ENCODE data around the gene MPDZ.

Gene MPDZ

GRCh38 chr9:13175732-13176131, 103.8 kb downstream of the MPDZ start:
- H3K4me3 ChIP-seq (ENCODE audit: low read depth in 1 of 2, low read length in 2 of 2): no peak overlapping the region

DNA sequence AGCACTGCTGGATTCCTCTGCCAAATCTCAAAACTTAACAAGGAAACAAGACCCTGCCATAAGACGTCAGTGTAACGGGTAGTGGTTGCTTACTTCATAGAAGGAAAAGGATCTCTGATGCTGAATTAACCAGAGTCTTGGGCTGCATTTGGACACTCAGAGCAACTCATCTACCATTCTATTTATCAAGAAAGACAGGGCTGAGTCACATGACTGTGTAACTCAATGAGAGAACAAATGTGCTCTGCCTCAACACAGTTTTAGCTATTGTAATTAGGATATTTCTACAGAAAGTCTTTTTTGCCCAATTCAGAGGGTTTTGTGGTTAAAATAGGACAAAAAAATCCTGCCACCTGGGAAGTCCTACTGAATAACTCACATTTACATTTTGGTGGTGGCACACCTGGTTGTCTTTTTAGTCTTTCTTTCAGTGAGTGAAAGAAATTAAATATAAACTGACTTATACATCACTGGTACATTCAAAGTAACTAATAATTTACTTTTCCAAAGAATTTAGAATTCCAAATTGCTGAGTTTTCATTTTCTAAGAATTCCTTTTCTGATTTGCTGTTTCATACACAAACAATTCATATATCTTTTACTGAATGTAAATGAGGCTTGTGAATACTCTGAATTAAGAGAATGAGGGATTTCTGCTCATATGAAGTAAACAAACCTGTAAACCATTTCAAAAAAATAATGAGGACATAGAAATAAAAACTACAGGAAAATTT, 104.4 kb downstream of the MPDZ start:
- Histone ChIP-seq H3K27ac (ENCODE audit: low read depth, low read length) (no peak overlapping the region), H3K27me3 (ENCODE audit: control insufficient read depth in 1 of 2, insufficient read depth in 2 of 2, low read length in 2 of 2) (no peaks in the 10 kb centered on the region), H3K9ac (ENCODE audit: low read length) (no peak overlapping the region), H3K36me3 (ENCODE audit: insufficient read depth, low read length) (peaks cover 20% of the 10 kb centered on the region), H3K4me3 (ENCODE audit: low read depth in 1 of 2, low read length in 2 of 2) (no peak overlapping the region), H3K4me1 (ENCODE audit: insufficient read depth, low read length) (no peaks in the 10 kb centered on the region), H3K9me3 (ENCODE audit: low read length) (no peaks in the 10 kb centered on the region)

More at GRCh38 chr9:13175732-13176131, 103.8 kb downstream of the MPDZ start:
- Histone ChIP-seq H3K27me3 (ENCODE audit: control insufficient read depth in 1 of 2, insufficient read depth in 2 of 2, low read length in 2 of 2) (no peaks in the 10 kb centered on the region), H3K4me1 (ENCODE audit: insufficient read depth, low read length) (no peaks in the 10 kb centered on the region), H3K9me3 (ENCODE audit: low read length) (no peaks in the 10 kb centered on the region), H3K27ac (ENCODE audit: low read depth, low read length) (no peak overlapping the region), H3K9ac (ENCODE audit: low read length) (no peak overlapping the region), H3K36me3 (ENCODE audit: insufficient read depth, low read length) (peaks cover 17% of the 10 kb centered on the region)

GRCh38 chr9:13173553-13173952, 105.9 kb downstream of the MPDZ start:
- H3K27ac ChIP-seq (ENCODE audit: low read depth, low read length): no peak overlapping the region
- no peak overlapping the region for H3K4me3 ChIP-seq (ENCODE audit: low read depth in 1 of 2, low read length in 2 of 2)
- H3K36me3 ChIP-seq (ENCODE audit: insufficient read depth, low read length): peaks cover 20% of the 10 kb centered on the region
- H3K27me3 ChIP-seq (ENCODE audit: control insufficient read depth in 1 of 2, insufficient read depth in 2 of 2, low read length in 2 of 2): no peaks in the 10 kb centered on the region
- no peaks in the 10 kb centered on the region for H3K4me1 ChIP-seq (ENCODE audit: insufficient read depth, low read length)
- H3K9me3 ChIP-seq (ENCODE audit: low read length): no peaks in the 10 kb centered on the region
- H3K9ac ChIP-seq (ENCODE audit: low read length): no peak overlapping the region

DNA sequence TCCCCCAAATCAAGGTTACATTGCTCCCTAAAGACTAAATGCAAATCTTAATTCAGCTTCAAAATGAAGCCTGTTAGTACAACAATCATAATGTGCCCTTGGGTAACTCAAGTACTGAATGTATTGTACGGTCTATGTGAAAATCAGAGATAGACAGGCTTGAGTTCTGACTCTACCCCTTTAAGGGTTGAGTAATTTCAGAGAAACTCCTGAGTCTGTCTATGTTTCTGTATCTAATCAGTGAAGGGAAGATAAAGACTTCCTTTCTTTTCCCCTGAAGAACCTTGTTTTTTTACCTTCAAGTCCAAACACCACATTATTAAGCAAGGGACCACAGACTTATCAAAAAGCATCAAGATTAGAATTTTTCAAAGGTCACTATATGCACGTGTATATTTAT, 108.2 kb downstream of the MPDZ start:
- no peak overlapping the region for H3K9ac ChIP-seq (ENCODE audit: low read length)
- no peak overlapping the region for H3K4me3 ChIP-seq (ENCODE audit: low read depth in 1 of 2, low read length in 2 of 2)
- no peaks in the 10 kb centered on the region for H3K27me3 ChIP-seq (ENCODE audit: control insufficient read depth in 1 of 2, insufficient read depth in 2 of 2, low read length in 2 of 2)
- peaks cover 35% of the 10 kb centered on the region for H3K36me3 ChIP-seq (ENCODE audit: insufficient read depth, low read length)
- H3K27ac ChIP-seq (ENCODE audit: low read depth, low read length): no peak overlapping the region
- no peaks in the 10 kb centered on the region for H3K9me3 ChIP-seq (ENCODE audit: low read length)
- no peaks in the 10 kb centered on the region for H3K4me1 ChIP-seq (ENCODE audit: insufficient read depth, low read length)

DNA sequence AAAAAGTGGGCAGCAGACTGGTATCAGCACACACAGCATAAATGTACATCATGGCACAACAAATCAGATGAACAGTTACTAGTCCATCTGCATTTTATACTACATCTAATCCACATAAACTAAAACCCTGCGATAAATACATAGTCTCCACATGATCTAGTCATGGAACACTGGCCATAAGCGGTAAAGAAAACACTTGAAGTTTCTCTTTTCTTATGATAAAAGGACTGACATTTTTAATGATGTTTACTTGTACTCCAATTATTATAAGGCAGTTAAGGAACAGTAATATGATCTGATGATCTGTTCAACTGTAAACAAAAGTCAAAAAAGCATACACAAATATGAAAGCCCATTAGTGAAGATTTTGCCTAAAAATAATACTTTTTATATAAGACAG, 112.5 kb downstream of the MPDZ start:
- Histone ChIP-seq H3K27me3 (ENCODE audit: control insufficient read depth in 1 of 2, insufficient read depth in 2 of 2, low read length in 2 of 2) (no peaks in the 10 kb centered on the region), H3K9ac (ENCODE audit: low read length) (no peak overlapping the region), H3K9me3 (ENCODE audit: low read length) (no peaks in the 10 kb centered on the region), H3K4me3 (ENCODE audit: low read depth in 1 of 2, low read length in 2 of 2) (no peak overlapping the region), H3K36me3 (ENCODE audit: insufficient read depth, low read length) (peaks cover 21% of the 10 kb centered on the region), H3K27ac (ENCODE audit: low read depth, low read length) (no peak overlapping the region), H3K4me1 (ENCODE audit: insufficient read depth, low read length) (no peaks in the 10 kb centered on the region)

DNA sequence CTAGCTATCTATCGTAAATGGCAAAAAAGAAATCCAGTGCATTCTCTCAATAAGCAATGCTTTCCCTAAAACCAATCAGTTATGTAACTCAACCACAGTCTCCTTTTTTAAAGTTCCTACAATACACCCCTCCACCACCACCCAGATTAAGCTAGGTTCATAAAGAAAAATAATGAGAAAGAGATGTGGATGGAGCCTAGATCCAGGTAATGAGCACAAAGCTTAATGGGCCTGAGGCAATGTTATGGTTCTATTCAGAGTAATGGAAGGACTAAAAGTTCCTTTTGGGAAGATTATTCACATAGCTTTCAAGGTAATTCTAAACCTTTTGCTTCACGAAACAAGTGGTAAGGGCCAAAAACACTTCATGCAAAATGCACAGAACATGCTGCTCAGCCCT, 113.5 kb downstream of the MPDZ start:
- no peak overlapping the region for H3K9ac ChIP-seq (ENCODE audit: low read length)
- H3K27me3 ChIP-seq (ENCODE audit: control insufficient read depth in 1 of 2, insufficient read depth in 2 of 2, low read length in 2 of 2): no peaks in the 10 kb centered on the region
- peaks cover 28% of the 10 kb centered on the region for H3K36me3 ChIP-seq (ENCODE audit: insufficient read depth, low read length)
- H3K4me1 ChIP-seq (ENCODE audit: insufficient read depth, low read length): no peaks in the 10 kb centered on the region
- no peak overlapping the region for H3K27ac ChIP-seq (ENCODE audit: low read depth, low read length)
- H3K9me3 ChIP-seq (ENCODE audit: low read length): no peaks in the 10 kb centered on the region
- no peak overlapping the region for H3K4me3 ChIP-seq (ENCODE audit: low read depth in 1 of 2, low read length in 2 of 2)

GRCh38 chr9:13165236-13165945, 114.1 kb downstream of the MPDZ start:
- peaks cover 23% of the 10 kb centered on the region for H3K36me3 ChIP-seq (ENCODE audit: insufficient read depth, low read length)
- H3K9ac ChIP-seq (ENCODE audit: low read length): no peak overlapping the region
- no peaks in the 10 kb centered on the region for H3K9me3 ChIP-seq (ENCODE audit: low read length)
- H3K4me3 ChIP-seq (ENCODE audit: low read depth in 1 of 2, low read length in 2 of 2): no peak overlapping the region
- H3K4me1 ChIP-seq (ENCODE audit: insufficient read depth, low read length): no peaks in the 10 kb centered on the region
- H3K27me3 ChIP-seq (ENCODE audit: control insufficient read depth in 1 of 2, insufficient read depth in 2 of 2, low read length in 2 of 2): no peaks in the 10 kb centered on the region
- H3K27ac ChIP-seq (ENCODE audit: low read depth, low read length): no peak overlapping the region

DNA sequence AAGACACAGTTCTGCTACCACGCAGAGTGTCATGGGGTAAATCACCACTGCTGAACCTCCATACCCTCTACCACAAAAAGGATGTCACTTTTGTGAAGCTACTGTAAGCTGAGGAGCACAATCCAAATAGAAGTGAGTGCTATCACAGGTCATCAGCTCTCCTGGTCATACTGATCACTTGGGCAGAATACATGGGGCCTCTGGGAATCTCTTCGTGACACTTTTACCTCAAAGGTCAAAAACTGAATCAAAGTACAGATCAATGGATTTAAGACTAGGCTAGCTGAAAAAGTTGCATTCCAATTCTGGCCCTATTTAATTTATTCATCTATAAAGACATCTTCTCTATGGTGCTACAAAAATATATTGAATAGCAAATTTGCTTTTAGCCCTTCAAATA, 115.5 kb downstream of the MPDZ start:
- peaks cover 23% of the 10 kb centered on the region for H3K36me3 ChIP-seq (ENCODE audit: insufficient read depth, low read length)
- no peak overlapping the region for H3K9ac ChIP-seq (ENCODE audit: low read length)
- no peak overlapping the region for H3K27ac ChIP-seq (ENCODE audit: low read depth, low read length)
- H3K9me3 ChIP-seq (ENCODE audit: low read length): no peaks in the 10 kb centered on the region
- H3K4me1 ChIP-seq (ENCODE audit: insufficient read depth, low read length): no peaks in the 10 kb centered on the region
- no peak overlapping the region for H3K4me3 ChIP-seq (ENCODE audit: low read depth in 1 of 2, low read length in 2 of 2)
- H3K27me3 ChIP-seq (ENCODE audit: control insufficient read depth in 1 of 2, insufficient read depth in 2 of 2, low read length in 2 of 2): no peaks in the 10 kb centered on the region

DNA sequence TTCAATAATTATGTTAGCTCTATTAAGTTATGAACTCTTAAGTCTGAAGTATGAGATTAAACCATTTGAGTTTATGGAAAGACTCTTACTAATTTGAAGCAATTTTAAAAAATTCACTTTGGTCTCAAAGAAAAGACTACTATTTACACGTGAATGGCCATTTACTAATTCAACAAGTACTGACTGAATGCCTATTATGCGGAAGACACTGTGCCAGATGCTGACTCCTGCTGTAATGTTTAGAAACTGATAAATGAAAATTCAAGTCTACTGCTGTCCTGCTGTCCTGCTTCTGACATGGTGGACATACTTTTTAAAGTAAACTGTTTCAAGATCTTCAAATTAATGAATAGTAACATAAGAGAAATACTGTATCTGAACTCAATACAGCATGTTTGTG, 116.2 kb downstream of the MPDZ start:
- Histone ChIP-seq H3K4me3 (ENCODE audit: low read depth in 1 of 2, low read length in 2 of 2) (no peak overlapping the region), H3K36me3 (ENCODE audit: insufficient read depth, low read length) (peaks cover 25% of the 10 kb centered on the region), H3K4me1 (ENCODE audit: insufficient read depth, low read length) (no peaks in the 10 kb centered on the region), H3K27me3 (ENCODE audit: control insufficient read depth in 1 of 2, insufficient read depth in 2 of 2, low read length in 2 of 2) (no peaks in the 10 kb centered on the region), H3K9ac (ENCODE audit: low read length) (no peak overlapping the region), H3K9me3 (ENCODE audit: low read length) (no peaks in the 10 kb centered on the region), H3K27ac (ENCODE audit: low read depth, low read length) (no peak overlapping the region)

DNA sequence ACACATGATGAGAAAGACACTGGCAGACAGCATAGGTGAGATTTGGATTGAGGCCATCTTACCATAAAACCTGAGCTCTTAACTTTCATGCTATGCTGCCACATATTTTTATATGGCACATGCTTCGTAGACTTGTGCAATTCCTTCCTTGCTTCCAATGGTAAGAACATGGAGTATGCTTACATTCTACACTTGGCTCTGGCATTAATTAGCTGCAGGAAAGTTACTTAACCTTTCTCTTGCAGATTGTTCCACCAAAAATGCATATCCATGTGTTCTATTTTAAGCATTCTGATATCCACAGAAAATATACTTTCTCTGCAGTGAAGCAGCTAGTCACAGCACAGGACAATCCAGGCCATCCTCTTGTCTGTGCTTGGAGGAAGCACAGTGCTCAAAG, 119.4 kb downstream of the MPDZ start:
- Histone ChIP-seq H3K9ac (ENCODE audit: low read length) (no peak overlapping the region), H3K4me3 (ENCODE audit: low read depth in 1 of 2, low read length in 2 of 2) (no peak overlapping the region), H3K27me3 (ENCODE audit: control insufficient read depth in 1 of 2, insufficient read depth in 2 of 2, low read length in 2 of 2) (no peaks in the 10 kb centered on the region), H3K27ac (ENCODE audit: low read depth, low read length) (no peak overlapping the region), H3K9me3 (ENCODE audit: low read length) (no peaks in the 10 kb centered on the region), H3K4me1 (ENCODE audit: insufficient read depth, low read length) (no peaks in the 10 kb centered on the region), H3K36me3 (ENCODE audit: insufficient read depth, low read length) (peaks cover 25% of the 10 kb centered on the region)

DNA sequence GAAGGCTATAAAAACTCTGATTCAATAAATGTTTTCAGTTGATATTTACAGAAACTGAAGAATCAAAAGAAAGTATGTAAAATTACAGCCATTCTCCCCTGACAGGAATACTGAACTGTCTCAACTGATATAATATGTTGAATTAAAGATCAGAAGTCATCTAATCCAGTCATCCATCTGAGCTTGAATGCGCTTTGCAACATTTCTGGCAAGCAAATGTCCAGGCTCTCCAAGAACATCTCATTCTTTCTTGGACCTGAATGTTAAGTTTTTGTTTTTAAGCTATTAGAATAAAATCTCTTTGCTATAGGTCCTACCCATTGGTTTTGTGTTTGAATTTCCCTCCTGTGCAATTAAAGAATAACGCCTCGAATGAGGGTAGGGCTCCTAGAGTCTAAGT, 120.5 kb downstream of the MPDZ start:
- no peak overlapping the region for H3K9ac ChIP-seq (ENCODE audit: low read length)
- no peak overlapping the region for H3K4me3 ChIP-seq (ENCODE audit: low read depth in 1 of 2, low read length in 2 of 2)
- H3K4me1 ChIP-seq (ENCODE audit: insufficient read depth, low read length): no peaks in the 10 kb centered on the region
- H3K9me3 ChIP-seq (ENCODE audit: low read length): no peaks in the 10 kb centered on the region
- H3K27me3 ChIP-seq (ENCODE audit: control insufficient read depth in 1 of 2, insufficient read depth in 2 of 2, low read length in 2 of 2): no peaks in the 10 kb centered on the region
- peaks cover 30% of the 10 kb centered on the region for H3K36me3 ChIP-seq (ENCODE audit: insufficient read depth, low read length)
- H3K27ac ChIP-seq (ENCODE audit: low read depth, low read length): no peak overlapping the region

DNA sequence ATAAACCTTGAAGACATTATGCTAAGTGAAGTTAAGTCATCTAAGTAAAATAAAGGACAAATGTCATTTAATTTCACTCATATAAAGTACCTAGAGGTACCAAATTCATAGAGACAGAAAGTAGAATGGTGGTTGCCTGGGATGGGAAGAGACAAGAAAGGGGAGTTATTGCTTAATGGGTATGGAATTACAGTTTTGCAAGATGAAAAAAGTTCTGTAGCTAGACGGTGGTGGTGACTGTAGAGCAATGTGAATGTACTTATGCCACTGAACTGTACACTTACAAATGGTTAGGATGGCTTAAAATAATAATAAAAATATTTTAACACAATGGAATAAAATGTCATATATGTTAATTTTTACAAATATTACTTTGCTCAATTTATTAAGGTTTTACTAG, 128.0 kb downstream of the MPDZ start:
- Histone ChIP-seq H3K4me1 (ENCODE audit: insufficient read depth, low read length) (no peaks in the 10 kb centered on the region), H3K27ac (ENCODE audit: low read depth, low read length) (no peak overlapping the region), H3K9me3 (ENCODE audit: low read length) (no peaks in the 10 kb centered on the region), H3K4me3 (ENCODE audit: low read depth in 1 of 2, low read length in 2 of 2) (no peak overlapping the region), H3K36me3 (ENCODE audit: insufficient read depth, low read length) (peaks cover 14% of the 10 kb centered on the region), H3K9ac (ENCODE audit: low read length) (no peak overlapping the region), H3K27me3 (ENCODE audit: control insufficient read depth in 1 of 2, insufficient read depth in 2 of 2, low read length in 2 of 2) (no peaks in the 10 kb centered on the region)

Measured in muscle layer of colon (tissue), 2 donors.